Right kidney (tissue), 1 donor: ENCODE data around the gene MCFD2.

ENCODE experiments used
- DNase-seq: peaks from one replicate; pipeline ENCODE4 v3.0.0-alpha.2; 2016

The MCFD2 gene

GRCh38 chr2:46874236-46874929 is 41.2 kb downstream of the MCFD2 start:
- DNase-seq = no peak

- no peak for DNase-seq
Observed at GRCh38 chr2:46873604-46874068, 42.0 kb downstream of the MCFD2 start.

GRCh38 chr2:46872902-46873603 is 42.6 kb downstream of the MCFD2 start:
- no peak for DNase-seq

GRCh38 chr2:46871976-46872381 is 43.6 kb downstream of the MCFD2 start:
- no peak for DNase-seq

GRCh38 chr2:46870051-46870839 is 45.4 kb downstream of the MCFD2 start:
- no peak for DNase-seq

- no peak for DNase-seq
Observed at GRCh38 chr2:46869621-46870020, 46.0 kb downstream of the MCFD2 start.

GRCh38 chr2:46866770-46867246 is 48.8 kb downstream of the MCFD2 start:
- no peak for DNase-seq

GRCh38 chr2:46865181-46865970 is 50.2 kb downstream of the MCFD2 start:
- no peak for DNase-seq

- DNase-seq = peak; percentile 35
Observed at GRCh38 chr2:46863882-46864281, 51.7 kb downstream of the MCFD2 start.

GRCh38 chr2:46862514-46862913 is 53.1 kb downstream of the MCFD2 start:
- no peak for DNase-seq

- no peak for DNase-seq
Observed at GRCh38 chr2:46861916-46862315, 53.7 kb downstream of the MCFD2 start.

GRCh38 chr2:46859482-46859881 is 56.1 kb downstream of the MCFD2 start:
- DNase-seq = no peak

GRCh38 chr2:46858702-46859090 is 56.9 kb downstream of the MCFD2 start:
- no peak for DNase-seq

- no peak for DNase-seq
Observed at GRCh38 chr2:46857871-46858701, 57.5 kb downstream of the MCFD2 start.

- no peak for DNase-seq
Observed at GRCh38 chr2:46856336-46856735, 59.3 kb downstream of the MCFD2 start.

- DNase-seq = no peak
Observed at GRCh38 chr2:46855805-46856204, 59.8 kb downstream of the MCFD2 start.

GRCh38 chr2:46854260-46854659 is 61.3 kb downstream of the MCFD2 start:
- DNase-seq = no peak

- no peak for DNase-seq
Observed at GRCh38 chr2:46852598-46852997, 63.0 kb downstream of the MCFD2 start.

- DNase-seq = no peak
Observed at GRCh38 chr2:46852124-46852523, 63.5 kb downstream of the MCFD2 start.
